Neural progenitor cell (in vitro differentiated cells): ENCODE results near the gene MOK. TPM values are rescaled to one million over a fixed set of nuclear protein-coding genes. Genes with fewer than 3 reads are reported as not detected.

ENCODE experiments used
- DNase-seq: peaks from one replicate; pipeline ENCODE4 v3.0.0-alpha.2; 2016; ENCODE audit warnings: low spot score
- H2AFZ ChIP-seq: fragments of 200-600 bp; sonication (generic); replicated peaks from 2 replicates; pipeline ENCODE4 v1.6.1; 2016; ENCODE audit warnings: antibody characterized with exemption
- H3F3A ChIP-seq: fragments of 200-600 bp; sonication (generic); 2 replicates; pipeline ENCODE4 v1.6.1; 2016; ENCODE audit warnings: antibody characterized with exemption, low read depth
- H3K27ac ChIP-seq: fragments of 200-600 bp; sonication (generic); 2 replicates; pipeline ENCODE4 v1.5.1; 2016; ENCODE audit warnings: mild to moderate bottlenecking
- H3K27me3 ChIP-seq: fragments of 200-600 bp; sonication (generic); 2 replicates; pipeline ENCODE4 v1.6.1; 2016; ENCODE audit warnings: mild to moderate bottlenecking, moderate library complexity
- H3K36me3 ChIP-seq: fragments of 200-600 bp; sonication (generic); 2 replicates; pipeline ENCODE4 v1.5.1; 2016
- H3K4me1 ChIP-seq: fragments of 200-600 bp; sonication (generic); 2 replicates; pipeline ENCODE4 v1.6.1; 2016; ENCODE audit warnings: mixed run types
- H3K4me2 ChIP-seq: fragments of 200-600 bp; sonication (generic); 2 replicates; pipeline ENCODE4 v1.6.1; 2016
- H3K4me3 ChIP-seq: fragments of 200-600 bp; sonication (generic); 2 replicates; pipeline ENCODE4 v1.5.1; 2016
- H3K79me2 ChIP-seq: fragments of 200-600 bp; sonication (generic); 2 replicates; pipeline ENCODE4 v1.6.1; 2016; ENCODE audit warnings: low read depth
- H3K9ac ChIP-seq: fragments of 200-600 bp; sonication (generic); 2 replicates; pipeline ENCODE4 v1.6.1; 2016
- H3K9me3 ChIP-seq: fragments of 200-600 bp; sonication (generic); 2 replicates; pipeline ENCODE4 v1.5.1; 2016; ENCODE audit warnings: low read depth
- H4K20me1 ChIP-seq: fragments of 200-600 bp; sonication (generic); 2 replicates; pipeline ENCODE4 v1.6.1; 2016; ENCODE audit warnings: low read depth
- H3K27ac Mint-ChIP-seq: 3 replicates; pipeline ENCODE4 v1.8.0; 2021; ENCODE audit warnings: mixed read lengths
- H3K27me3 Mint-ChIP-seq: 2 replicates; pipeline ENCODE4 v1.8.0; 2022; ENCODE audit warnings: low read depth, mild to moderate bottlenecking, inconsistent platforms, moderate library complexity, mixed read lengths; ENCODE audit not compliant: insufficient read depth
- H3K36me3 Mint-ChIP-seq: 3 replicates; pipeline ENCODE4 v1.8.0; 2021; ENCODE audit warnings: mixed read lengths
- H3K4me1 Mint-ChIP-seq: 3 replicates; pipeline ENCODE4 v1.8.0; 2021; ENCODE audit warnings: mixed read lengths
- H3K4me3 Mint-ChIP-seq: 3 replicates; pipeline ENCODE4 v1.8.0; 2021; ENCODE audit warnings: mild to moderate bottlenecking, moderate library complexity, mixed read lengths
- H3K9me3 Mint-ChIP-seq: 3 replicates; pipeline ENCODE4 v1.8.0; 2020; ENCODE audit warnings: mixed read lengths
- CTCF ChIP-seq: fragments of 200-600 bp; sonication (generic); IDR thresholded peaks from 2 replicates; pipeline ENCODE4 v1.5.1; 2017; ENCODE audit warnings: antibody characterized with exemption, mild to moderate bottlenecking
- EZH2 ChIP-seq: fragments of 200-600 bp; sonication (generic); IDR thresholded peaks from 2 replicates; pipeline ENCODE4 v1.6.1; 2017; ENCODE audit warnings: antibody characterized with exemption, mild to moderate bottlenecking, moderate library complexity
- EZH2phosphoT487 ChIP-seq: fragments of 200-600 bp; sonication (generic); IDR thresholded peaks from 2 replicates; pipeline ENCODE4 v1.6.1; 2017; ENCODE audit warnings: antibody characterized with exemption
- total RNA-seq: library from RNA; depleted of rRNA; stranded (reverse); fragments of >200 nt; gene quantifications from 2 replicates; pipeline ENCODE4 v1.2.3, GENCODE V29; 2015; ENCODE audit warnings: low replicate concordance

Gene MOK
- total RNA-seq, 1 donor from 2014 or later, result 9.9 TPM

GRCh38 chr14:102338724-102339123, 33.8 kb upstream of the MOK start:
- Mint-ChIP-seq H3K36me3 (peaks cover 29% of the 10 kb centered on the region), H3K4me3 (no peak overlapping the region), H3K27ac (no peak overlapping the region), H3K9me3 (no peaks in the 10 kb centered on the region), H3K27me3 (peaks cover 3% of the 10 kb centered on the region), H3K4me1 (no peaks in the 10 kb centered on the region)
- Histone ChIP-seq H3K27ac (no peak overlapping the region), H3K4me2 (no peak overlapping the region), H4K20me1 (no peaks in the 10 kb centered on the region), H3K27me3 (no peaks in the 10 kb centered on the region), H3K4me1 (no peaks in the 10 kb centered on the region), H3K9me3 (no peaks in the 10 kb centered on the region), H3K9ac (no peak overlapping the region), H2AFZ (no peak overlapping the region), H3F3A (no peaks in the 10 kb centered on the region), H3K4me3 (no peak overlapping the region), H3K36me3 (no peaks in the 10 kb centered on the region), H3K79me2 (no peaks in the 10 kb centered on the region)
- TF ChIP-seq EZH2phosphoT487 (no peak), EZH2 (no peak), CTCF (no peak)
- DNase-seq, result no peak

GRCh38 chr14:102335163-102335562, 30.2 kb upstream of the MOK start:
- Histone ChIP-seq H3K79me2 (no peaks in the 10 kb centered on the region), H3K9ac (no peak overlapping the region), H3K36me3 (no peaks in the 10 kb centered on the region), H3K27me3 (no peaks in the 10 kb centered on the region), H3K4me3 (no peak overlapping the region), H2AFZ (no peak overlapping the region), H3K27ac (no peak overlapping the region), H3K9me3 (no peaks in the 10 kb centered on the region), H4K20me1 (no peaks in the 10 kb centered on the region), H3K4me2 (no peak overlapping the region), H3F3A (no peaks in the 10 kb centered on the region), H3K4me1 (no peaks in the 10 kb centered on the region)
- Mint-ChIP-seq H3K4me1 (no peaks in the 10 kb centered on the region), H3K4me3 (no peak overlapping the region), H3K27ac (no peak overlapping the region), H3K36me3 (peaks cover 23% of the 10 kb centered on the region), H3K9me3 (no peaks in the 10 kb centered on the region), H3K27me3 (peaks cover 2% of the 10 kb centered on the region)
- DNase-seq, result no peak
- TF ChIP-seq CTCF, result no peak
- no peak for TF ChIP-seq EZH2
- no peak for TF ChIP-seq EZH2phosphoT487

GRCh38 chr14:102333795-102334705, 29.1 kb upstream of the MOK start:
- H3K27ac ChIP-seq, result no peak overlapping the region
- no peak overlapping the region for H3K4me3 ChIP-seq
- Mint-ChIP-seq H3K27ac (no peak overlapping the region), H3K4me1 (no peaks in the 10 kb centered on the region), H3K4me3 (no peak overlapping the region), H3K27me3 (no peaks in the 10 kb centered on the region), H3K36me3 (peaks cover 23% of the 10 kb centered on the region), H3K9me3 (no peaks in the 10 kb centered on the region)
- H4K20me1 ChIP-seq, result no peaks in the 10 kb centered on the region
- TF ChIP-seq EZH2, result no peak
- TF ChIP-seq CTCF, result no peak
- TF ChIP-seq EZH2phosphoT487, result no peak
- no peaks in the 10 kb centered on the region for H3K27me3 ChIP-seq
- no peaks in the 10 kb centered on the region for H3F3A ChIP-seq
- no peaks in the 10 kb centered on the region for H3K9me3 ChIP-seq
- H2AFZ ChIP-seq, result no peak overlapping the region
- no peak overlapping the region for H3K4me2 ChIP-seq
- H3K4me1 ChIP-seq, result no peaks in the 10 kb centered on the region
- H3K9ac ChIP-seq, result no peak overlapping the region
- no peaks in the 10 kb centered on the region for H3K79me2 ChIP-seq
- no peaks in the 10 kb centered on the region for H3K36me3 ChIP-seq
- no peak for DNase-seq
